A204.1 (cell line): ENCODE results near the gene POLA1.

Source experiments
- FAIRE-seq: peaks from 2 replicates; lab custom pipeline; 2012; peaks lifted over from hg19 to GRCh38; lab: Jason Lieb, UNC

Gene POLA1

GRCh38 chrX:24985120-24985519 is 291.4 kb downstream of the POLA1 start:
- no peak for FAIRE-seq

DNA sequence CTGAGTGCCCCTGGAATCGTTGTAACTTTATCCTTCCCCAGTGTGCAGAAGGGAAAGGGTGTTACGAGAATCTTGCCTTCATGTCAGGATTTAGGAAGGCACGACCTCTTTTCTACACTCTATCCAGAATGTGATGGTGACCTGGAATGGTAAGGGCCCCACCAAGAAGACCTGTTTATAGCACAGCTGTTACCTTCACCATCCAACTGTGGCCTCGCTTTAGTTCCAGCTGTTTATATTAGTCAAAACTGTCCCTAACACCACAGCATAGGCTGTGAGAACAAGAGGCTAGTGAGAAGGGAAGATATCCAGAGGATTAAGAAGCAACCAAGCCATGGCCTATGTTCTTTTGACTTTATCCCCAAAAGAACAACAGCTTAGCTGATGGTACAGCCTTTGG is 294.0 kb downstream of the POLA1 start:
- FAIRE-seq, result no peak

DNA sequence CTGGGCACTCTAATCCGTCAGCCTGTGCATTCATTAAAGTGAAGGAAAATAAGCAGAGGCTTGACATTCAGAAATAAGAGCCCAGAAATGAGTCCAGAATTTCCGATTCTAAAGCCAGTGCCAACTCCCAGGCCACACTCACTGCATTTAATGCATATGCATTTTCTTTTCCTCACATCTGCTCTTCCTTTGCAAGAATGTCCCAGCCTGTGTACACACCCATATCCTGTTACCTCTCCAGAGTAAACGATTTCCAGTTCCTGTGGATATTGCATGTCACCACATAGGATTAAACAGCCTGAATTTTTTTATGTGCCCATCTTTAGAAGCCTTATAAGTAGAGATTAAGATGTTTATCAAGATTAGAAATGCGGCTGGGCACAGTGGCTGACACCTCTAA is 294.6 kb downstream of the POLA1 start:
- FAIRE-seq, result no peak

- FAIRE-seq, result no peak
Measured at GRCh38 chrX:24990535-24990934, 296.8 kb downstream of the POLA1 start.

DNA sequence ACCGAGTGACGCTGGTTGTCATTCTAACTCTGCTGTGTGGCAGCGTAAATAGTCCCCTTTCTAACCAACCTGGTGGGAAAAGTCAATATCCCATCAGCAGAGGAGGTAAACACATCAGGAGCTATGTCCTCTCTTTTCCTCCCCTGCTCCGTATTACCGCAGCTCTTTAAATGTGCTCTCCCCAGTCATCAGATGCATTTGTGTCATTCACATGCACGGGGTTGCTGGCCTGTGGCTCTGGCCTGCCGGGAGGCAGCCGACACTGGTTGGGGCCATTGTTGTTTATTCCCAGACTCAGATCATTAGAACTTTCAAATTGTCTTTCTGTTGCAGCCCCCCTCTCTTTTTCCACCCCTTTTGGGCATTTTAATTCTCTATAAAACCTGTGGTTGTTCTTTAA is 300.2 kb downstream of the POLA1 start:
- FAIRE-seq, result no peak

DNA sequence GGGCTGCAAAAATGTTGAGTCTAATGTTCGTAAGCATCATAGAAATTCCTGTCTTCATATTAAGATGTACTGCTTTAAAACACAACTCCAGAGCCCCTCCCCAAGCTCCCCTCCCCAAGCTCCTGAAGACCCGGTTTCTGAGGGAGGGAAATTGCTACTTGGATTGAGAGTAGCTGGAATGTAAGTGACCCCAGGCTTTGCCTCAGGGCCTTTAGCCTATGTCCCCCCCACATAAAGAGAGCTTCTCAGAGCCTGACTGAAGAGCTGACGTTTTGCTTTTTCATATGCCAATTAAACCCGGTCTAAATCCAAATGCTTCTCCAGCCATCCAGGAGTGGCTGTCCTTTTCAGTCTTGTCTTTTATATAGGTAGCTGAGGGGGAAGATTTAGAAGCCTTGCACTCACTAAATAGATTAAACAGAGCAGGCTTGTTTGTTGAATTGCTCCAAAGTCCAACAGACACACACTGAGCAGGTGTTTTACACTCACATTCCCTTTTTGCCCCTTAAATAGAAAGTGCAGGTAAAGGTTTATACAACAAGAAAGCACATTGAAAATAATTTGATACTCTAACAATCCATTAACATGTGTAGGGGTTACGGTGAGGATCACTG is 302.5 kb downstream of the POLA1 start:
- no peak for FAIRE-seq

DNA sequence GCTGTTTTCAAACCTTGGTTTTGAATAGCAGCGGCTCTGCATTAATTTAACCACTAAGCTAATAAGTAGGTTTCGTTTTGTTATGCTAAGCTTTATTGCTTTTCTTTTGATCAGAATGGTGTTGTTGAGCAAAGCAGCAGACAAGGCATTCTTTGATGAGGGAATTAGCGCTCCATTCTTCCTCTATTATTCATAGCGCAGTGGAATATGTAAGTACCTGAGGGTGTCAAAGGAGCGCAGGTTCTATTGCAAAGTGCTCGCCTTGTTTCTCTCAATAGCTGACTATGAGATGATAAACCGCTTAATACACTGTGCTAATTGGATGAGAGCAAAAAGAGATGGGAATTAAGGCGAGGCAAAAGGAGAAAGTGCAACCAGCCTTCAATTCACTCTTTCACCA is 305.8 kb downstream of the POLA1 start:
- no peak for FAIRE-seq

DNA sequence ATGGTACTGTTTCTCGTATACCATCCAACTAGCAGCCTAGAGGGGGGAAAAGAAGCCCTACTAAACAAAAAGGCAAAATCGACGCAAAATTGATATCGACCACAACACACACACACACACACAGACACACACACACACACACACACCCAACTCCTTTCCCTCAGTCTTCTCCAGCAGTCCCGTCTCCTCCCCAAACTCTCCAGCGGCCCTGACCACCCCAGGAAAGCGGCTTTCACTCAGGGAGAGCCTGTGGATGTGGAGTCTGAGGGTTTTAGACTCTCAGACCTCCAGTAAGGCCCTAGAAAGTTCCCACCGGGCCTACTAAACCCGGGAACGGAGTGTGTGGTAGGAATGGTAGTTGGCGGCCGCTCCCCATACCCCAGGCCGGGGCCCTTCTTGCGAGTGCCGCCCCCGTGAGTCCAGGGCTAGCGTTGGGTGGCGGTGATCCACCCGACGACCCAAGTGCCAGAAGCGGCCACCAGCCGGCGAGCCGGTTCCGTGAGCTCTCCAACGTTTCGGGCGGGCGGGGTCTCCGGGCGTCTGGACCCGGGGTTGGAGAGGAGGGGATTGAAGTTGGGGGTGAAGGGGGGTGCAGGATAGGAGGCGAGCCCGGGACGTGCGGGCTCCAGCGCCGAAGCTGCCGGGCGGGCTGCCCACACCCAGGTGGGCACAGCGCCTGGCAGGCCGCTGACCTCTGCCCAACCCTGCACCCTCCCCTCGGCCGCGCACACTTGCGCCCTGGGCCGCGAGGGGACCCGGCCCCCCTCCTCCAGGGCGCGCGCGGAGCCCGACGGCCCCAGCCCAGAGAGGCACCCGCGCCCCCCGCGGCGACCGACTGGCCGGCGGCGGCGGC is 308.3 kb downstream of the POLA1 start:
- FAIRE-seq, result no peak

DNA sequence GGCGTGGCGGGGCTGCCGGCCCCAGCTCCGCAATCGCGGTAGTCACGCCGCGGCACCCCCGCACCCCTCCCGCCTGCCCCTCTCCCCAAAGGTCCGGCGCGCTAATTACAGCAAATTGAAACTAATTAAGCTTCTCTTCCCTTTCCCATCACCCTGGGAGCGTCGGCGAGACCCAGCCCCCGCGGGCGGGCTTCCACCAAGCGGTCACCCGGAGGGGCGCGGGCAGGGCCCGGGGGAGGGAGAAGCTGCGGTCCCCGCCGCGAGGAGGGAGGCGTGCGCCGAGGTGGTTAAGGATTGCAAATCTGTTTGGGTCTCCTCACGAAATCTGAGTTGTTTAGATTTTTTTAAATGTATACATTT is 308.9 kb downstream of the POLA1 start:
- FAIRE-seq, result no peak

- FAIRE-seq, result no peak
Measured at GRCh38 chrX:25003066-25003849, 309.5 kb downstream of the POLA1 start.

- FAIRE-seq, result no peak
Measured at GRCh38 chrX:25004040-25004439, 310.3 kb downstream of the POLA1 start.

DNA sequence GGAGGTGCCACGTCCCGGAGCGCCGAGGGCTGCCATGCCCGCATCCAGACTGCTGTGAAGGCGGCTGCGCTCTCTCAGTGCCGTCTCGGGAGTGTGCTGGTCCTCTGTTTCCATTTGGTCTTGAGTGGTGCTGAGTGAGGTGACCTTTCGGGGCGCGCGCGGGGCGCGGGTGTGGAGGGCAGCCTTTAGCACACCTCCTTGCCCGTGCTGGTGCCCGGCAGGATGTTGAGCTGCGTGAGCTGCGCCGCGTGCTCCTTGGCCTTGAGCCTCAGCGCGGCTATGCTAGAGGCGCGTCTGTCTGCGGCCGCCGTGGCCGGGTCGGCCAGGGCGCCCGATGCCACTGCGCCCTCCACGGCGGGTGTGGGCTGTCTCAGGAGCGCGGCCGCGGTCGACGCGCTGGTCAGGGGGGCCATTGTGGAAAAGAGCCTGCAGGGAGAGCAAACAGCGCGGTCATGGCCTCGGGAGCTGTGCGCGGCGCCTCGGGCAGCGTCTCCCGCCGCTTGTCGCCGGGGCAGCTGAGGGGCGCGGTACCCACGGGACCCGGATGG is 310.8 kb downstream of the POLA1 start:
- no peak for FAIRE-seq

GRCh38 chrX:25005034-25005381 is 311.3 kb downstream of the POLA1 start:
- no peak for FAIRE-seq

DNA sequence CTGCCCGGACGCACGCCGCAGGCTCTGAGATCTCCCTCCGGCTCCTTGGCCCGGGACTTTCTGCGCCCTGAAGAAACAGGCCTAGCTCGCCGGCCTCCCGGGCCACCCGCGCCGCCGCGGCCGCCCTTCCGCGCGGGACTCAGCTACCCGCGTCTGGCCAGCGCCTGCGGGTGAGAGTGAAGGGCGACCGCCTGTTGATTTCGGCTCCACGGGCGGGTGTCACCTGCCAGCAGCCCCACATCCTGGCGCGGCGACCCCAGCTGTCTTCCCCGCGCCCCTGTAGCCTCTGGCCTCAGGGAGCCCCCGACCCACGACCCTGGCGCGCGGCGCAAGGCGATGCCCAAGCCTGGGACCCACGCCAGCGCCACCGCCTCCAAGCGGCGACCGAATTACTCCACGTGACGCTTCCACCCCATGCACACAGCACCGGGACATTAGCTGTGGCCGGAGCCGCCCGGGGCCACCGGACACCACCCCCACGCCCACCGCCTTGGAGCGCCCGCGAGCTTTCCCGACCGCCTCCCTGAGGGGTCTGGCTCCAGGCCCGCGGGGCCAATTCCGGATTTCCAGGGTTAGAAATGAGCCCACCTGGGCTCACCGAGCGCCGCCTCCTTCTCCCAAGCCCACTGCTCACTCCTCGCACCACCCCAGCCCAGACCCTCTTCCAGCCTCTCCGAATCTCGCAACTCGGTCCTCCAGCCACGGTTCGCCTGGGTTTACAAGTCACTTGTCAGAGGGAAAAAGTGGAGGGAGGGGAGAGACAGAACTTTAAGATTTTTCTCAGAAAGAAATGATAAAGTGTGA is 311.9 kb downstream of the POLA1 start:
- no peak for FAIRE-seq

- FAIRE-seq, result no peak
Measured at GRCh38 chrX:25006586-25007058, 312.9 kb downstream of the POLA1 start.

GRCh38 chrX:25007059-25008053 is 313.6 kb downstream of the POLA1 start:
- FAIRE-seq, result no peak

DNA sequence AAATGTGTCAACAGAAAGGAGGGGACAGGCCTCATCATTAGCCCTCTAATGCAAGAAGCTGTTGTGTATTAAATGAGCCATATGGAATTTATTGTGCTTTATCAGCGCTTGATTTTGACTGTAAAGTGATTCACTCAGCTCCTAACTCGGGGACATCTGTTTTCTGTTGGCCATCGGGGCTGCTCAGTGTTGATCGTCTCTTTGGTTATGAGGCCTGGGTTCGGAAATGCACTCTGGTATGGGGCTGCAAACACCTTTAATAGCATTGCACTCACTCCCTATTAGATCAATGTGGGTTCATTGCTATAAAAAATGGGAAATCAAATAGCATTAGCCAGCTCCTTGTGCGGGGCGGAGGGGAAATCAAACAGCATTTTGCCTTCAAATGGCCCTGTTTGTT is 315.7 kb downstream of the POLA1 start:
- FAIRE-seq, result no peak

GRCh38 chrX:25010784-25011588 is 317.3 kb downstream of the POLA1 start:
- FAIRE-seq, result no peak

DNA sequence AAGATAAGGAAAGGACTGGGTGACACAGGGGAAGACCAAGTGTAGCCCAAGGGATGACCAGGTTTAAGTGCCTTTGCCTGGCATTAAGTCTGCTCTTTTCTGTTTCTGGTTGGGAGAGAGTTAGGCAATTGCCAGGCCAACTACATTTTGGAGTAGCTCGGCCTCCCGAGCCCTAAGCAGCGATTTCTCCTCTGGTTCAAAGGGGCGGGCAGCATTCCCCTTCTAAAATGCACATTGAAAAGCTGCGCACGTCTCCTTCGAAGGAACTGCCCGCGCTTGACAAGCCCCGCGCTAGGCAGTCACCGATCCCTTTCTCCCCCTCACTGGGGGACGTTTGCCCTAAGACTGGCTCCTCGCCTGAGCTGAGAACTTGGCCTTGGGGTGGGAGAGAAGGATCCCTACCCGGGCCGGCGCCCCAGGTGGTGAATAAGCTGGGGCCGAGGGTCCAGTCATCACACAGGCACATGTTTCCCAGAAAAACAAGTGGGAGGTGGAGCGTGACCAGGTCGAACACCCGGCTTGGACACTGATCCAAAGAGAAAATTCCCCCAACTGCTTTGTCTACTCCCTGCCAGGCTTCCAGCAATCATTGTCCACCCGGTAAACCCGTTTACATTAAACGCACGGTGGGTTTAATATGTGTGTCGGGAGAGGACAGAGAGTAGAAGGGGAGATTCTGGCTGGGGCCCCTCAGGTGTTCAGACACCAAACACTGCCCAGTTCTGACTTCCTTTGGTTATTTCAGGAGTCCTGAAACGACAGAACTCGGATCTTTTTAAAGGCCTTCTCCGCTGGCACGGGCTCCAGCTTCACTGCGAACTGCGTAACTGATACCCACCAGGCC is 318.1 kb downstream of the POLA1 start:
- no peak for FAIRE-seq
